GM12878 (cell line): ENCODE measurements around the gene BDP1. TPM values are rescaled to one million over a fixed set of nuclear protein-coding genes. Genes with fewer than 3 reads are reported as not detected.
"Not testable (repeated sequence)": the region's sequence is repeated elsewhere in the genome, so short reads cannot be mapped to it uniquely, and the experiment has no call there.

ENCODE experiments used
- ATAC-seq: fragments of 200-7000 bp; cut with Tn5 transposase; 3 replicates; pipeline ENCODE4 v1.9.1; 2020; ENCODE audit warnings: mild to moderate bottlenecking, moderate library complexity
- BruUV-seq: library from RNA; stranded (reverse); fragments of 400-500 nt; replicated peaks from 2 replicates; lab custom pipeline; 2021; lab: Mats Ljungman, UMichigan
- CTCF ChIA-PET: fragments of 300-600 bp; sonication (Branson Sonifier 250); formaldehyde crosslinking; extraction: SDS; loops from one replicate; lab custom pipeline; 2021; ENCODE audit warnings: inconsistent platforms; lab: Yijun Ruan, JAX
- POLR2A ChIA-PET: fragments of 350-600 bp; formaldehyde crosslinking; extraction: SDS; loops from one replicate; lab custom pipeline; 2021; ENCODE audit warnings: inconsistent platforms; lab: Charles Lee
- RAD21 ChIA-PET: fragments of 300-600 bp; sonication (Branson Sonifier 250); formaldehyde crosslinking; loops from one replicate; lab custom pipeline; 2023; ENCODE audit warnings: antibody characterized with exemption; ENCODE audit not compliant: unreplicated experiment; lab: Charles Lee
- SMC1A ChIA-PET: fragments of 300-600 bp; sonication (Branson Sonifier 250); formaldehyde crosslinking; loops from one replicate; lab custom pipeline; 2023; ENCODE audit not compliant: unreplicated experiment, uncharacterized antibody; lab: Charles Lee
- DNase-seq: peaks from one replicate; pipeline ENCODE4 v3.0.0-alpha.2; 2011; ENCODE audit warnings: low read depth, low spot score
- FAIRE-seq: peaks from 3 replicates; lab custom pipeline; 2011; peaks lifted over from hg19 to GRCh38; lab: Jason Lieb, UNC
- H2AFZ ChIP-seq: 2 replicates; pipeline ENCODE4 v1.6.0; 2011; ENCODE audit warnings: low read depth, low read length, control low read depth; ENCODE audit not compliant: control insufficient read depth
- H3K27ac ChIP-seq: 2 replicates; pipeline ENCODE4 v1.5.1; 2011; ENCODE audit warnings: control low read depth; ENCODE audit not compliant: control insufficient read depth, insufficient read depth
- H3K27me3 ChIP-seq, 2 experiments: replicated peaks in 1 of 2; 2 replicates each; pipeline versions ENCODE4 v1.6.0 to v1.6.1; 2011; ENCODE audit warnings: low read length in 1 of 2; ENCODE audit not compliant: control insufficient read depth in 2 of 2, insufficient read depth in 2 of 2
- H3K36me3 ChIP-seq, 2 experiments: 2 replicates each; pipeline ENCODE4 v1.5.1; 2011; ENCODE audit warnings: low read length in 1 of 2; ENCODE audit not compliant: control insufficient read depth in 2 of 2, insufficient read depth in 2 of 2
- H3K4me1 ChIP-seq: 2 replicates; pipeline ENCODE4 v1.6.1; 2011; ENCODE audit warnings: mild to moderate bottlenecking, low read length, moderate library complexity, mixed read lengths; ENCODE audit not compliant: control insufficient read depth, insufficient read depth
- H3K4me2 ChIP-seq: 2 replicates; pipeline ENCODE4 v1.6.0; 2011; ENCODE audit warnings: control low read depth; ENCODE audit not compliant: control insufficient read depth, insufficient read depth
- H3K4me3 ChIP-seq: fragments of 200-600 bp; sonication (generic); 2 replicates; pipeline ENCODE4 v1.5.1; 2016
- H3K79me2 ChIP-seq: 2 replicates; pipeline ENCODE4 v1.6.0; 2011; ENCODE audit warnings: low read length; ENCODE audit not compliant: control insufficient read depth, insufficient read depth
- H3K9ac ChIP-seq: 2 replicates; pipeline ENCODE4 v1.8.0; 2011; ENCODE audit warnings: low read length, control low read depth, mixed read lengths; ENCODE audit not compliant: control insufficient read depth, insufficient read depth
- H3K9me3 ChIP-seq: replicated peaks from 3 replicates; pipeline ENCODE4 v1.5.1; 2011; ENCODE audit warnings: mild to moderate bottlenecking, low read length; ENCODE audit not compliant: control insufficient read depth, insufficient read depth
- H4K20me1 ChIP-seq: 2 replicates; pipeline ENCODE4 v1.6.0; 2011; ENCODE audit not compliant: control insufficient read depth, insufficient read depth
- FOXK2 ChIP-seq: fragments of 450-650 bp; IDR thresholded peaks from 2 replicates; pipeline ENCODE4 v1.6.1; 2017; ENCODE audit warnings: mild to moderate bottlenecking, moderate library complexity
- HDAC6 ChIP-seq: fragments of 200-600 bp; sonication (generic); IDR thresholded peaks from one replicate; pipeline ENCODE4 v1.8.0; 2017; ENCODE audit warnings: antibody characterized with exemption; ENCODE audit not compliant: unreplicated experiment
- IKZF2 ChIP-seq, 2 experiments: fragments of 450-650 bp; IDR thresholded peaks; 2 replicates each; pipeline ENCODE4 v1.6.1; 2017; ENCODE audit warnings: mild to moderate bottlenecking in 2 of 2, moderate library complexity in 2 of 2
- MTA2 ChIP-seq: fragments of 450-650 bp; IDR thresholded peaks from 2 replicates; pipeline ENCODE4 v1.6.1; 2016; ENCODE audit warnings: low read depth, mild to moderate bottlenecking, moderate library complexity
- NFYB ChIP-seq: IDR thresholded peaks from 2 replicates; pipeline ENCODE4 v1.6.1; 2011; ENCODE audit warnings: low read depth, mild to moderate bottlenecking, low read length, improper control_type of control experiment, moderate library complexity; ENCODE audit not compliant: insufficient read depth
- NR2C1 ChIP-seq: fragments of 450-650 bp; IDR thresholded peaks from 2 replicates; pipeline ENCODE4 v1.6.1; 2017; ENCODE audit warnings: antibody characterized with exemption, mild to moderate bottlenecking, moderate library complexity
- POLR2A ChIP-seq: IDR thresholded peaks from 2 replicates; pipeline ENCODE4 v1.6.1; 2011; ENCODE audit warnings: low read depth, mild to moderate bottlenecking, low read length
- RELA ChIP-seq: fragments of 450-650 bp; IDR thresholded peaks from 2 replicates; pipeline ENCODE4 v1.8.0; 2014; ENCODE audit warnings: borderline replicate concordance; ENCODE audit not compliant: partially characterized antibody
- TARDBP ChIP-seq: IDR thresholded peaks from 2 replicates; pipeline ENCODE4 v1.6.1; 2016; ENCODE audit warnings: borderline replicate concordance
- WGBS: methylation state at CpG from one replicate; pipeline ENCODE4 v1.1.6; 2016; ENCODE audit warnings: low lambda C conversion rate; ENCODE audit not compliant: insufficient replicate concordance, insufficient coverage; ENCODE audit errors: missing lambda C conversion rate; 5-methylcytosine and 5-hydroxymethylcytosine counted together
- in situ Hi-C: fragments of 300-500 bp; cut with MboI; formaldehyde crosslinking; loops from 9 replicates; pipeline ENCODE4 v1.14.3; 2018; ENCODE audit warnings: mixed read lengths
- intact Hi-C: fragments of 100-400 bp; cut with micrococcal nuclease; formaldehyde crosslinking; loops from one replicate; pipeline ENCODE4 v1.14.2; 2022; ENCODE audit not compliant: unreplicated experiment
- polyA plus RNA-seq, 11 experiments: library from polyadenylated mRNA; depleted of rRNA in 4 of 11; unstranded in 6 of 11; stranded (reverse) in 5 of 11; fragments of >200 nt; fragmentation: Nextera tagmentation in 4 of 11; fragmentation: Illumina TruSeq in 1 of 11; extraction: Ambion mirVana in 4 of 11; extraction: Trizol in 1 of 11; gene quantifications; 1 replicate in 1 of 11; 2 replicates in 10 of 11; pipeline versions ENCODE4 v1.2.1 to v1.2.3, GENCODE V29; 2011 to 2016; ENCODE audit warnings: inconsistent platforms in 2 of 11, missing spikeins in 2 of 11, low read depth in 1 of 11
- total RNA-seq, 4 experiments: library from RNA; depleted of rRNA in 3 of 4; stranded (reverse); fragments of >200 nt in 3 of 4; fragmentation: Illumina TruSeq in 1 of 4; extraction: Trizol in 1 of 4; gene quantifications; 2 replicates each; pipeline versions ENCODE4 v1.2.1 to v1.2.3, GENCODE V29; 2013 to 2021
- TF ChIP-seq, protein P1 (sequence below): IDR thresholded peaks from 2 replicates; pipeline ENCODE4 v1.6.1; 2012; ENCODE audit warnings: low read length, inconsistent platforms
- TF ChIP-seq, protein P2 (sequence below): fragments of 450-650 bp; IDR thresholded peaks from 2 replicates; pipeline ENCODE4 v1.6.1; 2017; ENCODE audit warnings: mild to moderate bottlenecking, moderate library complexity

The BDP1 gene
- total and polyA plus RNA-seq, 10 of the 15 experiments (the other 5 are each of a cell fraction or from before 2014, with no cell fraction given) = 6.1 to 31.1 (median 17.7) TPM

DNA sequence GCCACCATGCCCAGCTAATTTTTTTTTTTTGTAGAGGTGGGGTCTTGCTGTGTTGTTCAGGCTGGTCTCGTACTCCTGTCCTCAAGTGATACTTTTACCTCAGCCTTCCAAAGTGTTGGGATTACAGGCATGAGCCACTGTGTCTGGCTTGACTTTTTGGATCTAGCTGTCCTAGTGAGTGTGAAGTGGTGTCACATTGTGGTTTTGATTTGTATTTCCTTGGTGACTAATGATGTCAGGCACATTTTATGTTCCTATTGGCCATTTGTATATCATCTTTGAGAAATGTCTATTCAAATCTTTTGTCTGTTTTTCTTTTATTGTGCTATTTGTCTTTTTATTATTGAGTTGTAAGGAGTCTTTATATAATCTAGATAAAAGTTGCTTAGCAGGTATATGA lies 78.2 kb downstream of the BDP1 start (continued):
- TF ChIP-seq, protein P1, sequence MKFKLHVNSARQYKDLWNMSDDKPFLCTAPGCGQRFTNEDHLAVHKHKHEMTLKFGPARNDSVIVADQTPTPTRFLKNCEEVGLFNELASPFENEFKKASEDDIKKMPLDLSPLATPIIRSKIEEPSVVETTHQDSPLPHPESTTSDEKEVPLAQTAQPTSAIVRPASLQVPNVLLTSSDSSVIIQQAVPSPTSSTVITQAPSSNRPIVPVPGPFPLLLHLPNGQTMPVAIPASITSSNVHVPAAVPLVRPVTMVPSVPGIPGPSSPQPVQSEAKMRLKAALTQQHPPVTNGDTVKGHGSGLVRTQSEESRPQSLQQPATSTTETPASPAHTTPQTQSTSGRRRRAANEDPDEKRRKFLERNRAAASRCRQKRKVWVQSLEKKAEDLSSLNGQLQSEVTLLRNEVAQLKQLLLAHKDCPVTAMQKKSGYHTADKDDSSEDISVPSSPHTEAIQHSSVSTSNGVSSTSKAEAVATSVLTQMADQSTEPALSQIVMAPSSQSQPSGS = no peak
- TF ChIP-seq IKZF2 (IDR thresholded peaks at IDR 0.05) (no peak), MTA2 (no peak)

DNA sequence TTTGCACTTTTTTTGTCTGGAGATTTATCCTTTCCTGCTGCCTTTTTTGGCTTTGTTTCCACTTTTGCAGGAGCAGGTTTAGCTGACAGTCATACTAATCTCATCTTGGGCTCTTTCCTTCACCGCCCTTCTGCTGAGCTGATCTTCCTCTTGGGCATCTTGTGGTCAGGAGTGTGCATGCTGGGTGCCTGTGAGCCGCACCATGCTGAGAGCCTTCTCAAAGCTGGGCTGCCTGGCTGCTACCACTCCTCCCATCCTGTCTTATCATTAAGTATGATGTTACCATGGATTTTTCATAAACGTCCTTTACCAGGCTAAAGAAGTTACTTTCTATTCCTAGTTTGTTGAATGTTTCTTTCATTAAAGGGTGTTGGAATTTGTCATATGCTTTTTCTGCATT lies 82.2 kb downstream of the BDP1 start:
- ATAC-seq (no peak), DNase-seq (no peak), FAIRE-seq (no peak)
- Histone ChIP-seq H3K4me1 (peaks cover 3% of the 10 kb centered on the region), H3K4me3 (no peak overlapping the region), H3K79me2 (no peaks in the 10 kb centered on the region), H3K9me3 (no peaks in the 10 kb centered on the region), H2AFZ (no peak overlapping the region), H3K36me3 (peaks cover 1 to 6% of the 10 kb centered on the region in 2 experiments; a peak in 2 of 4 replicates), H4K20me1 (no peaks in the 10 kb centered on the region), H3K27ac (no peak overlapping the region), H3K9ac (no peak overlapping the region), H3K27me3 (no peaks in the 10 kb centered on the region), H3K4me2 (no peak overlapping the region)
- BruUV-seq = no TSS peak
- intact Hi-C loops (no loop called here), in situ Hi-C loops (no loop called here)
- ChIA-PET SMC1A (no interaction called here), RAD21 (no interaction called here), POLR2A (no interaction called here), CTCF (interaction anchor here (0.7 kb wide), 1 partner anchor 11 kb away, joined by 4 read pairs; no protein-coding TSS in a partner anchor)
- no peak for TF ChIP-seq HDAC6
- no peak for TF ChIP-seq FOXK2
- TF ChIP-seq, protein P2, sequence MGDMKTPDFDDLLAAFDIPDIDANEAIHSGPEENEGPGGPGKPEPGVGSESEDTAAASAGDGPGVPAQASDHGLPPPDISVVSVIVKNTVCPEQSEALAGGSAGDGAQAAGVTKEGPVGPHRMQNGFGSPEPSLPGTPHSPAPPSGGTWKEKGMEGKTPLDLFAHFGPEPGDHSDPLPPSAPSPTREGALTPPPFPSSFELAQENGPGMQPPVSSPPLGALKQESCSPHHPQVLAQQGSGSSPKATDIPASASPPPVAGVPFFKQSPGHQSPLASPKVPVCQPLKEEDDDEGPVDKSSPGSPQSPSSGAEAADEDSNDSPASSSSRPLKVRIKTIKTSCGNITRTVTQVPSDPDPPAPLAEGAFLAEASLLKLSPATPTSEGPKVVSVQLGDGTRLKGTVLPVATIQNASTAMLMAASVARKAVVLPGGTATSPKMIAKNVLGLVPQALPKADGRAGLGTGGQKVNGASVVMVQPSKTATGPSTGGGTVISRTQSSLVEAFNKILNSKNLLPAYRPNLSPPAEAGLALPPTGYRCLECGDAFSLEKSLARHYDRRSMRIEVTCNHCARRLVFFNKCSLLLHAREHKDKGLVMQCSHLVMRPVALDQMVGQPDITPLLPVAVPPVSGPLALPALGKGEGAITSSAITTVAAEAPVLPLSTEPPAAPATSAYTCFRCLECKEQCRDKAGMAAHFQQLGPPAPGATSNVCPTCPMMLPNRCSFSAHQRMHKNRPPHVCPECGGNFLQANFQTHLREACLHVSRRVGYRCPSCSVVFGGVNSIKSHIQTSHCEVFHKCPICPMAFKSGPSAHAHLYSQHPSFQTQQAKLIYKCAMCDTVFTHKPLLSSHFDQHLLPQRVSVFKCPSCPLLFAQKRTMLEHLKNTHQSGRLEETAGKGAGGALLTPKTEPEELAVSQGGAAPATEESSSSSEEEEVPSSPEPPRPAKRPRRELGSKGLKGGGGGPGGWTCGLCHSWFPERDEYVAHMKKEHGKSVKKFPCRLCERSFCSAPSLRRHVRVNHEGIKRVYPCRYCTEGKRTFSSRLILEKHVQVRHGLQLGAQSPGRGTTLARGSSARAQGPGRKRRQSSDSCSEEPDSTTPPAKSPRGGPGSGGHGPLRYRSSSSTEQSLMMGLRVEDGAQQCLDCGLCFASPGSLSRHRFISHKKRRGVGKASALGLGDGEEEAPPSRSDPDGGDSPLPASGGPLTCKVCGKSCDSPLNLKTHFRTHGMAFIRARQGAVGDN = no peak
- TF ChIP-seq TARDBP = no peak
- TF ChIP-seq POLR2A = no peak
- TF ChIP-seq RELA = no peak
- no peak for TF ChIP-seq NFYB
- TF ChIP-seq NR2C1 = no peak
- 98% methylated on average over 3 of the region's 3 CpGs for WGBS

DNA sequence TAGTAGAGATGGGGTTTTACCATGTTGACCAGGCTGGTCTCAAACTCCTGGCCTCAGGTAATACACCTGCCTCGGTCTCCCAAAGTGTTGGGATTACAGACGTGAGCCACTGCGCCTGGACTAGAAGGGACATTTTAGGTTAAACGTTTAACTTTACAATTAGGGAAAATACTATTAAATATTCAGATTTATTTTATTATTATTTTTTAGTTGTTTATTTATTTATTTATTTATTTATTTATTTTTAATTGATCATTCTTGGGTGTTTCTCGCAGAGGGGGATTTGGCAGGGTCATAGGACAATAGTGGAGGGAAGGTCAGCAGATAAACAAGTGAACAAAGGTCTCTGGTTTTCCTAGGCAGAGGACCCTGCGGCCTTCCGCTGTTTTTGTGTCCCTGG lies 95.4 kb downstream of the BDP1 start:
- ATAC-seq, H3K27me3 ChIP-seq, in situ Hi-C loops, H3K79me2 ChIP-seq, H3K4me2 ChIP-seq, RAD21 ChIA-PET, H3K9me3 ChIP-seq, FAIRE-seq, H3K27ac ChIP-seq, H3K9ac ChIP-seq, H2AFZ ChIP-seq, H3K4me3 ChIP-seq, H4K20me1 ChIP-seq, intact Hi-C loops, BruUV-seq, CTCF ChIA-PET, H3K4me1 ChIP-seq, DNase-seq: not testable (repeated sequence)
- WGBS = 96% methylated on average over 7 of the region's 7 CpGs
- peaks cover 0 to 11% of the 10 kb centered on the region in 2 experiments; a peak in 2 of 4 replicates for H3K36me3 ChIP-seq
- ChIA-PET POLR2A (interaction anchor here (0.6 kb wide), 1 partner anchor 10 kb away, joined by 4 read pairs; no protein-coding TSS in a partner anchor), SMC1A (interaction anchor here (1.3 kb wide), 1 partner anchor 9 kb away, joined by 4 read pairs; no protein-coding TSS in a partner anchor)
